HCT116 (cell line): ENCODE data around the gene KRTAP12-3. TPM values are rescaled to one million over a fixed set of nuclear protein-coding genes. Genes with fewer than 3 reads are reported as not detected.

ENCODE experiments used
- ATAC-seq: fragments of 200-7000 bp; cut with Tn5 transposase; 2 replicates; pipeline ENCODE4 v1.9.1; 2020; ENCODE audit warnings: mild to moderate bottlenecking, moderate library complexity
- BruUV-seq: library from RNA; stranded (reverse); fragments of 400-500 nt; replicated peaks from 2 replicates; lab custom pipeline; 2021; lab: Mats Ljungman, UMichigan
- CTCF ChIA-PET: fragments of 300-600 bp; sonication (Branson Sonifier 250); formaldehyde crosslinking; loops from one replicate; lab custom pipeline; 2021; ENCODE audit warnings: antibody characterized with exemption; lab: Charles Lee
- POLR2A ChIA-PET: fragments of 300-600, 350-600 bp; sonication (Branson Sonifier 250); formaldehyde crosslinking; loops from one replicate; lab custom pipeline; 2021; ENCODE audit warnings: antibody characterized with exemption; lab: Charles Lee
- RAD21 ChIA-PET, 2 experiments: fragments of 300-600 bp; sonication (Branson Sonifier 250); formaldehyde crosslinking; loops; one replicate each; lab custom pipeline; 2023; ENCODE audit warnings: low total read pairs in 2 of 2; ENCODE audit not compliant: uncharacterized antibody in 2 of 2, unreplicated experiment in 2 of 2, low non-redundant PET in 1 of 2; lab: Charles Lee
- DNase-seq: peaks from one replicate; pipeline ENCODE4 v3.0.0-alpha.2; 2010; ENCODE audit warnings: low read depth, low spot score
- H2AFZ ChIP-seq: fragments of 200-600 bp; shearing (Covaris generic), sonication (generic); 2 replicates; pipeline ENCODE4 v1.6.1; 2017; ENCODE audit warnings: low read depth, mixed run types, mixed read lengths, antibody characterized with exemption, low read length; ENCODE audit not compliant: poor library complexity, severe bottlenecking
- H3K27ac ChIP-seq: 2 replicates; pipeline ENCODE4 v1.5.1; 2012; ENCODE audit warnings: low read depth, low read length
- H3K27me3 ChIP-seq: fragments of 200-600 bp; sonication (generic); 2 replicates; pipeline ENCODE4 v1.6.1; 2016; ENCODE audit warnings: mixed run types, low read length, mixed read lengths; ENCODE audit not compliant: insufficient read depth
- H3K36me3 ChIP-seq, 2 experiments: fragments of 200-500 bp in 1 of 2; fragments of 200-600 bp in 1 of 2; sonication (Bioruptor generic) in 1 of 2; sonication (generic) in 1 of 2; 2 replicates each; pipeline versions ENCODE4 v1.5.1 to v1.6.1; 2014 to 2016; ENCODE audit warnings: low read length in 2 of 2, inconsistent platforms in 1 of 2, mixed read lengths in 1 of 2, mixed run types in 1 of 2; ENCODE audit not compliant: insufficient read depth in 2 of 2, control insufficient read depth in 1 of 2
- H3K4me1 ChIP-seq, 2 experiments: fragments of 200-600 bp in 1 of 2; sonication (generic) in 1 of 2; 2 replicates each; pipeline versions ENCODE4 v1.5.1 to v1.6.1; 2012 to 2017; ENCODE audit warnings: low read length in 2 of 2, inconsistent platforms in 1 of 2, mild to moderate bottlenecking in 1 of 2, mixed read lengths in 1 of 2, mixed run types in 1 of 2, moderate library complexity in 1 of 2; ENCODE audit not compliant: insufficient read depth in 2 of 2, control insufficient read depth in 1 of 2
- H3K4me2 ChIP-seq: fragments of 200-600 bp; sonication (generic); 2 replicates; pipeline ENCODE4 v1.6.1; 2017; ENCODE audit warnings: mixed run types, low read length, mixed read lengths
- H3K4me3 ChIP-seq, 2 experiments: fragments of 200-600 bp in 1 of 2; sonication (generic) in 1 of 2; replicated peaks in 1 of 2; 2 replicates each; pipeline ENCODE4 v1.5.1; 2011 to 2016; ENCODE audit warnings: low read length in 2 of 2, control low read depth in 1 of 2, low read depth in 1 of 2, mild to moderate bottlenecking in 1 of 2, mixed read lengths in 1 of 2, mixed run types in 1 of 2
- H3K79me2 ChIP-seq: fragments of 200-600 bp; sonication (generic); 2 replicates; pipeline ENCODE4 v1.6.1; 2017; ENCODE audit warnings: mild to moderate bottlenecking, mixed run types, low read length, moderate library complexity, mixed read lengths; ENCODE audit not compliant: insufficient read depth
- H3K9ac ChIP-seq: fragments of 200-600 bp; sonication (generic); 2 replicates; pipeline ENCODE4 v1.6.1; 2016; ENCODE audit warnings: low read length, mixed read lengths
- H3K9me2 ChIP-seq: fragments of 200-600 bp; sonication (generic), shearing (Covaris generic); 2 replicates; pipeline ENCODE4 v1.6.1; 2017; ENCODE audit warnings: mixed run types, mild to moderate bottlenecking, moderate library complexity; ENCODE audit not compliant: insufficient read depth
- H3K9me3 ChIP-seq, 2 experiments: fragments of 200-500 bp in 1 of 2; fragments of 200-600 bp in 1 of 2; sonication (Bioruptor generic) in 1 of 2; sonication (generic) in 1 of 2; 2 replicates each; pipeline ENCODE4 v1.6.1; 2014 to 2017; ENCODE audit warnings: low read length in 2 of 2, mixed read lengths in 2 of 2, inconsistent platforms in 1 of 2, low read depth in 1 of 2, mild to moderate bottlenecking in 1 of 2, mixed run types in 1 of 2, moderate library complexity in 1 of 2; ENCODE audit not compliant: control insufficient read depth in 1 of 2, insufficient read depth in 1 of 2
- H4K20me1 ChIP-seq: fragments of 200-600 bp; sonication (generic), shearing (Covaris generic); 2 replicates; pipeline ENCODE4 v1.6.1; 2017; ENCODE audit warnings: mixed run types, mild to moderate bottlenecking, moderate library complexity; ENCODE audit not compliant: insufficient read depth
- EGR1 ChIP-seq: IDR thresholded peaks from 2 replicates; pipeline ENCODE4 v1.6.1; 2012; ENCODE audit warnings: low read depth
- ELF1 ChIP-seq: IDR thresholded peaks from 2 replicates; pipeline ENCODE4 v1.6.1; 2012; ENCODE audit warnings: low read depth, borderline replicate concordance
- EZH2phosphoT487 ChIP-seq: fragments of 200-600 bp; IDR thresholded peaks from 2 replicates; pipeline ENCODE4 v1.6.1; 2018; ENCODE audit warnings: antibody characterized with exemption, borderline replicate concordance
- POLR2AphosphoS5 ChIP-seq: IDR thresholded peaks from 2 replicates; pipeline ENCODE4 v1.6.1; 2011; ENCODE audit warnings: mild to moderate bottlenecking, low read depth, low read length, moderate library complexity
- SP1 ChIP-seq: IDR thresholded peaks from 2 replicates; pipeline ENCODE4 v1.6.1; 2012; ENCODE audit warnings: low read depth
- TCF7L2 ChIP-seq: IDR thresholded peaks from 2 replicates; pipeline ENCODE4 v1.7.0; 2011; ENCODE audit warnings: borderline replicate concordance, inconsistent platforms; ENCODE audit not compliant: insufficient read depth, insufficient read length; ENCODE audit errors: extremely low read depth
- YY1 ChIP-seq: IDR thresholded peaks from 2 replicates; pipeline ENCODE4 v1.6.1; 2011; ENCODE audit warnings: low read length, low read depth, moderate library complexity, mild to moderate bottlenecking; ENCODE audit not compliant: insufficient replicate concordance; ENCODE audit errors: extremely low read depth
- ZFX ChIP-seq: fragments of 450-650 bp; IDR thresholded peaks from 2 replicates; pipeline ENCODE4 v1.6.1; 2017
- intact Hi-C: fragments of 100-400 bp; cut with micrococcal nuclease; formaldehyde crosslinking; loops from 2 replicates; pipeline ENCODE4 v1.10.0; 2022
- total RNA-seq: library from RNA; stranded (reverse); gene quantifications from one replicate; pipeline ENCODE4 v1.2.1, GENCODE V29; 2021; ENCODE audit not compliant: unreplicated experiment
- TF ChIP-seq, protein P1 (sequence below): IDR thresholded peaks from 2 replicates; pipeline ENCODE4 v1.6.1; 2012
- TF ChIP-seq, protein P2 (sequence below): IDR thresholded peaks from 2 replicates; pipeline ENCODE4 v1.6.1; 2011; ENCODE audit warnings: mild to moderate bottlenecking, low read length, moderate library complexity; ENCODE audit not compliant: insufficient replicate concordance; ENCODE audit errors: extremely low read depth

Gene KRTAP12-3
- total RNA-seq, 1 experiment from 2014 or later, result not detected

DNA sequence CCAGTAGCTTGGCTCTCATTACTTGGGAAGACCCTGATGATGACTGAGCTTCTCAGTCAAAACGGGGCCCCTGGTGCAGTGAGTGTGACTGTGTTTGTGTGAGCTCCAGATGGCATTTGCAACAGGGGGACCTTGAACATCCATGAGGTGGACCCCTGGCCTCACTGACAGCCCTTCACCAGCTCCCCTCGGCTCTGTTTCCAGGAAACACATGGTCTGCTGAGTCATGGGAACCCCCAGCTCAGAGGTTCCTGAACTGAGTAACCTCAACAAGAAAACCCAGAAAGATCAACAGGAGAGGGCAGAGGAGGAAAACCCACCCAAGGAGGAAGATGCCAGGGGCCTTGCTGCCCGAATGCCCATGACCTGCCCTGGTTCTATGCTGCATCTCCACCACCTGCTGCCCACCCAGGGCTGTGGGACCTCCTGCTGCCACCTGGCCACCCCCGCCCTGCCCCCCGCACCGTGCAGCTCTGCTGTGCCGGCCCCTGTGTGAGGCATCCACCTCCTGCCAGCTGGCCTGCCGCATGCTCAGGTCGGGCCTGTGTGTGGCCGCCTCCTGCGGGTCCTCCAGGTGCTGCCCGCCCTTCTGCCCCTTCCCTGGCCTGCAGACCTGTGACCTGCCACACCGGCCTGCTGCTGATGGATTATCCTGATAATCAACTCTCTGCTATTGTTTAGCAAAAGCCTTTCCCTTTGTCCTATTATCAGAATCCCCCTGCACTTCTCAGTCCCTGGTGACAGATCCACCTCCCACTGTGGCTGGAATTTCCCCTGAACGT, 28.5 kb downstream of the KRTAP12-3 start:
- no peaks in the 10 kb centered on the region for H3K79me2 ChIP-seq
- H3K9me2 ChIP-seq, result no peaks in the 10 kb centered on the region
- TF ChIP-seq YY1 (no peak), POLR2AphosphoS5 (no peak), ELF1 (no peak), TCF7L2 (no peak), EZH2phosphoT487 (no peak), ZFX (no peak), SP1 (no peak), EGR1 (no peak)
- TF ChIP-seq, protein P1, sequence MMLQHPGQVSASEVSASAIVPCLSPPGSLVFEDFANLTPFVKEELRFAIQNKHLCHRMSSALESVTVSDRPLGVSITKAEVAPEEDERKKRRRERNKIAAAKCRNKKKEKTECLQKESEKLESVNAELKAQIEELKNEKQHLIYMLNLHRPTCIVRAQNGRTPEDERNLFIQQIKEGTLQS, result no peak
- TF ChIP-seq, protein P2, sequence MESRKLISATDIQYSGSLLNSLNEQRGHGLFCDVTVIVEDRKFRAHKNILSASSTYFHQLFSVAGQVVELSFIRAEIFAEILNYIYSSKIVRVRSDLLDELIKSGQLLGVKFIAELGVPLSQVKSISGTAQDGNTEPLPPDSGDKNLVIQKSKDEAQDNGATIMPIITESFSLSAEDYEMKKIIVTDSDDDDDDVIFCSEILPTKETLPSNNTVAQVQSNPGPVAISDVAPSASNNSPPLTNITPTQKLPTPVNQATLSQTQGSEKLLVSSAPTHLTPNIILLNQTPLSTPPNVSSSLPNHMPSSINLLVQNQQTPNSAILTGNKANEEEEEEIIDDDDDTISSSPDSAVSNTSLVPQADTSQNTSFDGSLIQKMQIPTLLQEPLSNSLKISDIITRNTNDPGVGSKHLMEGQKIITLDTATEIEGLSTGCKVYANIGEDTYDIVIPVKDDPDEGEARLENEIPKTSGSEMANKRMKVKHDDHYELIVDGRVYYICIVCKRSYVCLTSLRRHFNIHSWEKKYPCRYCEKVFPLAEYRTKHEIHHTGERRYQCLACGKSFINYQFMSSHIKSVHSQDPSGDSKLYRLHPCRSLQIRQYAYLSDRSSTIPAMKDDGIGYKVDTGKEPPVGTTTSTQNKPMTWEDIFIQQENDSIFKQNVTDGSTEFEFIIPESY, result no peak
- no peak overlapping the region for H3K4me3 ChIP-seq
- H3K9ac ChIP-seq, result no peak overlapping the region
- H3K27me3 ChIP-seq, result no peaks in the 10 kb centered on the region
- RAD21 ChIA-PET, result no interaction called here
- H3K4me1 ChIP-seq, result no peaks in the 10 kb centered on the region
- ATAC-seq (no peak), DNase-seq (no peak)
- H3K4me2 ChIP-seq, result no peak overlapping the region
- H4K20me1 ChIP-seq, result no peaks in the 10 kb centered on the region
- CTCF ChIA-PET, result no interaction called here
- no peak overlapping the region for H3K27ac ChIP-seq
- H2AFZ ChIP-seq, result no peak overlapping the region
- no peaks in the 10 kb centered on the region for H3K9me3 ChIP-seq
- intact Hi-C loops, result no loop called here
- POLR2A ChIA-PET, result no interaction called here
- BruUV-seq, result no TSS peak
- no peaks in the 10 kb centered on the region for H3K36me3 ChIP-seq
